ENCODE data around the gene TANC1.

TANC1 gene

DNA sequence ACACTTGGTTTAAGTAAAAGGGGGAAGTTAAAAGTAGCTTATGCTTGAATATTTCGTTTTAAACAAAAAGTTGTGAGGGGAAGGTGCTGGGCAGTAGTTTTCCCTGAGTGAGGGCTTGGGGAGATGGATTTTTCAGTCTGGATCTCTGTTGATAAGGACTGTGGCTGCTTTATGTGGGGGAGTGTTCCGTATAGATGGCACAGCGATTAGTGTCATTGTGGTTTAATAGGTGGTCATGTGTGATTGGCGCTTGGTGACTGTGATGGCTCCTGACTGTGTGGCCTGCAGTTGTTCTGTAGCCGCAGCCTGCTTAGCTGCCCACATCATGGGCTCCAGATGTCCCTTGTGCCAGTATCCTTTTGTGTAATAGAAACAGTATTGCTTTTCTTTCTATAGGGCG, 161.9 kb downstream of the TANC1 start:
- in situ Hi-C loops (cut with MboI; ENCODE audit: low sequenced_read_pairs, unreplicated experiment) = no loop called here
- DNase-seq (ENCODE audit: low spot score) = no peak
- TF ChIP-seq, protein P1, sequence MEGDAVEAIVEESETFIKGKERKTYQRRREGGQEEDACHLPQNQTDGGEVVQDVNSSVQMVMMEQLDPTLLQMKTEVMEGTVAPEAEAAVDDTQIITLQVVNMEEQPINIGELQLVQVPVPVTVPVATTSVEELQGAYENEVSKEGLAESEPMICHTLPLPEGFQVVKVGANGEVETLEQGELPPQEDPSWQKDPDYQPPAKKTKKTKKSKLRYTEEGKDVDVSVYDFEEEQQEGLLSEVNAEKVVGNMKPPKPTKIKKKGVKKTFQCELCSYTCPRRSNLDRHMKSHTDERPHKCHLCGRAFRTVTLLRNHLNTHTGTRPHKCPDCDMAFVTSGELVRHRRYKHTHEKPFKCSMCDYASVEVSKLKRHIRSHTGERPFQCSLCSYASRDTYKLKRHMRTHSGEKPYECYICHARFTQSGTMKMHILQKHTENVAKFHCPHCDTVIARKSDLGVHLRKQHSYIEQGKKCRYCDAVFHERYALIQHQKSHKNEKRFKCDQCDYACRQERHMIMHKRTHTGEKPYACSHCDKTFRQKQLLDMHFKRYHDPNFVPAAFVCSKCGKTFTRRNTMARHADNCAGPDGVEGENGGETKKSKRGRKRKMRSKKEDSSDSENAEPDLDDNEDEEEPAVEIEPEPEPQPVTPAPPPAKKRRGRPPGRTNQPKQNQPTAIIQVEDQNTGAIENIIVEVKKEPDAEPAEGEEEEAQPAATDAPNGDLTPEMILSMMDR (IDR thresholded peaks at IDR 0.05; ENCODE audit: borderline replicate concordance, control extremely low read depth, extremely low read depth, insufficient read depth, missing control alignments) = no peak

DNA sequence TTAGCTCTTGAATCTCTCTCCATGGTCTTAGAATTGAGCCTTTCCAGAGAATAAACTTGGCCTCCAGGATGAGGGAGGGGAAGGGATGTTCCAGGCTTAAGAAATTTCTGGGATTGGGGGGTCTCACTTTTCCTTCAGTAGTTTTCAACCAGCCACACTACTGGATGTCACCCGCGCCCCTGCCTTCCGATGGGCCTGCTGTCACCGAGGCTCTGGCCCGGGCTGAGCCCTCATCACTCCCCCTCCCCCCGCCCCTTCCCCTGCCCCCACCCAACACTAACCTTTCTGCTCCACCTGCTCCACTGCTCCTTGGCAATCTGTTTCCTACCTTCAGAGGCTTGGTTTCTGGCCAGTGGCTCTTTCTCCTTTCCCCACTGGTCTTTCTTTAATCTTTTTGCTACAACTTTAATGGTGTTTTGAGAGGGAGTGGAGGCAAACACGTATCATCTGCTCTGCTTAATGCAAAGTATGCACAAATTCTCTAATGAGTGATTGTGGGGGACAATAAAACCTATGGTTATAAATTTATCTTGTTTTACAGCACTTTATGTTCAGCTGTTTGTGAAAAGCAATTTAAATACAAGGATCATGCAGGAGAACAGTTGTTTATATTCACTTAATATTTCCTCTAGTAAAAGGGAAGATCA, 162.9 kb downstream of the TANC1 start:
- in situ Hi-C loops (cut with MboI; ENCODE audit: low sequenced_read_pairs, unreplicated experiment) = no loop called here
- TF ChIP-seq, protein P1 (IDR thresholded peaks at IDR 0.05; ENCODE audit: borderline replicate concordance, control extremely low read depth, extremely low read depth, insufficient read depth, missing control alignments) = no peak
- no peak for DNase-seq (ENCODE audit: low spot score)

DNA sequence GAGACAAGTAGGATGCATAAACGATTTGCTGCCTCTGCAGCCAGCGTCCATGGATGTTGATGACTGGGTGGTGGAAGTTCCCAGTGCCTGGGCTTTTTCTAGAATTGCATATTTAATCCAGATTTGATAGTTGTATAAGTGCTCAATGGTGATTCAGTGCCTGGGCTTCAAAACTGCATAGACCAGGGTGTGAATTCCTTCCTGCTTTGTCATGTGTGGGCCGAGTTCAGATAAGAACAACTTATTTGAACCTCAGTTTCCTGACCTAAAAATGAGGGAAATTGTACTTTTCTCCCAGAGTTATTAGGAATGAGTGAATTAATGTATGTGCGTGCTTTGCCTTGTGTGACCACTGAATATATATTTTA, 163.5 kb downstream of the TANC1 start:
- in situ Hi-C loops (cut with MboI; ENCODE audit: low sequenced_read_pairs, unreplicated experiment) = no loop called here
- no peak for DNase-seq (ENCODE audit: low spot score)
- TF ChIP-seq, protein P1 (IDR thresholded peaks at IDR 0.05; ENCODE audit: borderline replicate concordance, control extremely low read depth, extremely low read depth, insufficient read depth, missing control alignments) = no peak

DNA sequence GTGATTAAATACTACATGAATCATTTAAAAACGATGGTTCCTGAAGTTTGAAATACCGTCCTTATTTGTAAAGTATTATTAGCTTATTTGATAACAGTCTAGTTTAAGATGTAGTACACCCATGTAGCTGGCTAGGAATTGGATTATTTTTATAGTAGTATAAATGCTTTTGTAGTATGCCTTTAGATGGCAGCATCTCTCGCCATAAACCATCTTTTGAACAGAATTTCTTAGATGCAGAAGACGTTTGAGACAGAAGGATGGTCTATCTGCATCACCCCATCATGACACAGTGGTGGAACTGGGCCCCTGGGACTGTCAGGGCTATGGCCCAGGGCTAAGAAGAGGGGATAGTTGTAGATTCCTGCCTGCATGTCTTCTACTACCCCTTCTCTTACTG, 165.4 kb downstream of the TANC1 start:
- TF ChIP-seq, protein P1 (IDR thresholded peaks at IDR 0.05; ENCODE audit: borderline replicate concordance, control extremely low read depth, extremely low read depth, insufficient read depth, missing control alignments) = no peak
- no peak for DNase-seq (ENCODE audit: low spot score)
- in situ Hi-C loops (cut with MboI; ENCODE audit: low sequenced_read_pairs, unreplicated experiment) = no loop called here

DNA sequence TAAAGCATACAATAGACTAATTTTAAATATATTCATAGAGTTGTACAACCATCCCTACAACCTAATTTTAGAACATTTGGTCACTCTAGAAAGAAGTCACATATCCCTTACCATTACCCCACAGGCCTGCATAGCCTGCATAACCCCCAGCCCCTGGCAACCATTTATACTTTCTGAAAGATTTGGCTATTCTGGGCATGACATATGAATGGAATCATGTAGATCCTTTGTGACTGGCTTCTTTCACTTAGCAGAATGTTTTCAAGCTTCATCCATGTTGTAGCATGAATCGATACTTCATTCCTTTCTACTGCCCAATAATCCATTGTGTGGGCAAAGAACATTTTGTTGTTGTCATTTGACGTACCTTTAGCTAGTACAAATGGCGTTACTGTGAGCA, 166.5 kb downstream of the TANC1 start:
- DNase-seq (ENCODE audit: low spot score) = no peak
- TF ChIP-seq, protein P1 (IDR thresholded peaks at IDR 0.05; ENCODE audit: borderline replicate concordance, control extremely low read depth, extremely low read depth, insufficient read depth, missing control alignments) = no peak
- in situ Hi-C loops (cut with MboI; ENCODE audit: low sequenced_read_pairs, unreplicated experiment) = no loop called here

DNA sequence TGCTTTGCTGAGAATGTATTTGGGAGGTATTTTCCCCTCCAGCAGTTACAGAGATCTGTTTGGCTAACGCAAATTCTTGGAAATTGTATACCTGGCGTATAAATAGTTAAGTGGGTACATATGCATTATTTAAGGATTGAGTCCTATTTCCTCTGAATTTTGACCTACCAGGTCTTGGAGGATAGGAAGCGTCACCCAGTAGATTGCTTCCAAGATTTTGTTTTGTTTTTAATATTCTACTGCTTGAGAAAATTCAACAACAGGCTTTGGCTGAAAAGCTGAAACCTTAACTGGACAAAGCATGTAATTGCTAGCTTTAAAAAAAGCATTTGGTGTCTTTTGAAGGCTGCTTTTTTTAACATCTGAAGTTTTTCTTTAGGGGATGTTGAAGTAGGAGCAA, 168.0 kb downstream of the TANC1 start:
- TF ChIP-seq, protein P1 (IDR thresholded peaks at IDR 0.05; ENCODE audit: borderline replicate concordance, control extremely low read depth, extremely low read depth, insufficient read depth, missing control alignments) = no peak

More for the DNA sequence above, 168.0 kb downstream of the TANC1 start:
- DNase-seq (ENCODE audit: low spot score) = no peak
- in situ Hi-C loops (cut with MboI; ENCODE audit: low sequenced_read_pairs, unreplicated experiment) = no loop called here

Data from GM13976 (cell line).